Mesenchymal stem cell (in vitro differentiated cells and primary cell): ENCODE results near the gene CGREF1.

Experiments
- DNase-seq: peaks from one replicate; pipeline ENCODE4 v3.0.0-alpha.2; 2013
- H2AFZ ChIP-seq: one replicate; pipeline ENCODE4 v1.6.1; 2013; ENCODE audit warnings: low read depth, mild to moderate bottlenecking, control low read depth, inconsistent platforms, low read length, moderate library complexity
- H2AK5ac ChIP-seq: 2 replicates; pipeline ENCODE4 v1.6.1; 2013; ENCODE audit warnings: low read length, moderate library complexity, mild to moderate bottlenecking, inconsistent platforms; ENCODE audit not compliant: severe bottlenecking
- H2BK120ac ChIP-seq: one replicate; pipeline ENCODE4 v1.6.1; 2013; ENCODE audit warnings: low read depth, mild to moderate bottlenecking, inconsistent platforms, low read length, moderate library complexity
- H2BK12ac ChIP-seq, 2 experiments: one replicate each; pipeline ENCODE4 v1.6.1; 2013; ENCODE audit warnings: inconsistent platforms in 2 of 2, low read length in 2 of 2, mild to moderate bottlenecking in 2 of 2, moderate library complexity in 2 of 2, control low read depth in 1 of 2
- H2BK15ac ChIP-seq: one replicate; pipeline ENCODE4 v1.6.1; 2013; ENCODE audit warnings: mild to moderate bottlenecking, low read depth, inconsistent platforms; ENCODE audit not compliant: poor library complexity, severe bottlenecking
- H2BK5ac ChIP-seq: 2 replicates; pipeline ENCODE4 v1.6.1; 2013; ENCODE audit warnings: low read depth, mild to moderate bottlenecking, low read length, control low read depth, inconsistent platforms; ENCODE audit not compliant: poor library complexity, severe bottlenecking
- H3K14ac ChIP-seq, 2 experiments: one replicate each; pipeline ENCODE4 v1.6.1; 2013; ENCODE audit warnings: inconsistent platforms in 2 of 2, low read length in 2 of 2, control low read depth in 1 of 2, mild to moderate bottlenecking in 1 of 2, moderate library complexity in 1 of 2
- H3K18ac ChIP-seq, 2 experiments: one replicate each; pipeline ENCODE4 v1.6.1; 2013; ENCODE audit warnings: inconsistent platforms in 2 of 2, low read length in 2 of 2, control low read depth in 1 of 2, low read depth in 1 of 2, mild to moderate bottlenecking in 1 of 2
- H3K23ac ChIP-seq, 2 experiments: one replicate each; pipeline ENCODE4 v1.6.1; 2013; ENCODE audit warnings: inconsistent platforms in 2 of 2, low read length in 2 of 2, mild to moderate bottlenecking in 2 of 2, moderate library complexity in 2 of 2, control low read depth in 1 of 2
- H3K27ac ChIP-seq: 2 replicates; pipeline ENCODE4 v1.5.1; 2013; ENCODE audit warnings: mild to moderate bottlenecking, moderate library complexity, low read length, control low read depth, inconsistent platforms; ENCODE audit not compliant: poor library complexity, severe bottlenecking
- H3K27me3 ChIP-seq, 2 experiments: 2 replicates each; pipeline versions ENCODE4 v1.6.1 to v1.7.0; 2013; ENCODE audit warnings: low read length in 2 of 2, mild to moderate bottlenecking in 2 of 2, moderate library complexity in 2 of 2, control low read depth in 1 of 2, inconsistent platforms in 1 of 2; ENCODE audit not compliant: control insufficient read depth in 1 of 2, insufficient read depth in 1 of 2
- H3K36me3 ChIP-seq, 2 experiments: 2 replicates each; pipeline versions ENCODE4 v1.6.1 to v1.7.0; 2013; ENCODE audit warnings: low read length in 2 of 2, control low read depth in 1 of 2, inconsistent platforms in 1 of 2, low read depth in 1 of 2, mild to moderate bottlenecking in 1 of 2; ENCODE audit not compliant: insufficient read depth in 2 of 2, control insufficient read depth in 1 of 2
- H3K4ac ChIP-seq, 2 experiments: one replicate each; pipeline ENCODE4 v1.6.1; 2013; ENCODE audit warnings: inconsistent platforms in 2 of 2, low read length in 2 of 2, mild to moderate bottlenecking in 2 of 2, moderate library complexity in 2 of 2, control low read depth in 1 of 2, low read depth in 1 of 2
- H3K4me1 ChIP-seq: 2 replicates; pipeline ENCODE4 v1.6.1; 2013; ENCODE audit warnings: low read depth, low read length, control low read depth; ENCODE audit not compliant: control insufficient read depth, insufficient read depth
- H3K4me2 ChIP-seq: 2 replicates; pipeline ENCODE4 v1.6.1; 2013; ENCODE audit warnings: low read length, mild to moderate bottlenecking, inconsistent platforms; ENCODE audit not compliant: poor library complexity, severe bottlenecking
- H3K4me3 ChIP-seq, 2 experiments: 2 replicates each; pipeline versions ENCODE4 v1.5.1 to v1.7.0; 2013; ENCODE audit warnings: low read length in 2 of 2, mild to moderate bottlenecking in 2 of 2, control low read depth in 1 of 2, low read depth in 1 of 2; ENCODE audit not compliant: insufficient read depth in 1 of 2
- H3K79me1 ChIP-seq: replicated peaks from 2 replicates; pipeline ENCODE4 v1.6.1; 2013; ENCODE audit warnings: mild to moderate bottlenecking, control low read depth, low read length, inconsistent platforms; ENCODE audit not compliant: poor library complexity, severe bottlenecking
- H3K9ac ChIP-seq: 2 replicates; pipeline ENCODE4 v1.7.0; 2013; ENCODE audit warnings: mild to moderate bottlenecking, low read length, moderate library complexity
- H3K9me3 ChIP-seq: 2 replicates; pipeline ENCODE4 v1.7.0; 2013; ENCODE audit warnings: mild to moderate bottlenecking, low read length; ENCODE audit not compliant: control insufficient read depth
- H4K8ac ChIP-seq: one replicate; pipeline ENCODE4 v1.6.1; 2013; ENCODE audit warnings: inconsistent platforms, mild to moderate bottlenecking, low read length, moderate library complexity
- H4K91ac ChIP-seq: one replicate; pipeline ENCODE4 v1.6.1; 2013; ENCODE audit warnings: mild to moderate bottlenecking, low read length, inconsistent platforms
- WGBS: methylation state at CpG from one replicate; pipeline ENCODE4 v1.1.7; 2013; ENCODE audit warnings: mixed read lengths; 5-methylcytosine and 5-hydroxymethylcytosine counted together

CGREF1 gene

DNA sequence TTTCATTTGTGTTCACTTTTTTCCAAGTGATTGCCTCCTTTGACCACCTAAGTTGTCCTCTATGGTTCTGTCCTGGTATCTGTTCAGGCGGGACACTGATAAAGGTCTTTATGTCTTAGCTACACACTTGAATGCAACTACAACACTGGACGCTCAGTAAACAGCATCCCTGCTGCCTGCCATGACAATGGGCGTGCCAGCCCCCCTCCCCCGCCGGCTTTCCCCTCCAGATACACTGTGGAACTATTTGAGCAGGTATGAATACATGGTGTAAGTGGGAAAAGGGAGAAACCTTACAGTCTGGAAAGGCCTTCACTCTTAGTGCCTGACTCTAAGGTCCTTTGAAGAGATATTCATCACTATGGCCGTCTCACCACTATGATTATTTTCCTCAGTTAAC lies 61.7 kb downstream of the CGREF1 start:
- no peak overlapping the region for H2BK12ac ChIP-seq
- H3K9me3 ChIP-seq, result no peaks in the 10 kb centered on the region
- no peak overlapping the region for H3K27ac ChIP-seq
- WGBS, result 92% methylated on average over 6 of the region's 6 CpGs
- H2BK120ac ChIP-seq, result no peak overlapping the region
- H3K79me1 ChIP-seq, result peaks cover 20% of the 10 kb centered on the region
- no peak overlapping the region for H4K91ac ChIP-seq
- no peaks in the 10 kb centered on the region for H3K27me3 ChIP-seq
- no peak overlapping the region for H2AFZ ChIP-seq
- H3K4me2 ChIP-seq, result no peak overlapping the region
- H2BK5ac ChIP-seq, result no peak overlapping the region
- no peak overlapping the region for H3K4me3 ChIP-seq
- H3K4me1 ChIP-seq, result peaks cover 4% of the 10 kb centered on the region
- H2BK15ac ChIP-seq, result no peak overlapping the region
- H3K36me3 ChIP-seq, result peaks cover 48 to 71% of the 10 kb centered on the region in 2 experiments
- H4K8ac ChIP-seq, result no peak overlapping the region
- no peak overlapping the region for H3K14ac ChIP-seq
- DNase-seq, result no peak
- H3K4ac ChIP-seq, result no peak overlapping the region
- H3K9ac ChIP-seq, result no peak overlapping the region
- no peak overlapping the region for H2AK5ac ChIP-seq
- no peak overlapping the region for H3K18ac ChIP-seq
- H3K23ac ChIP-seq, result no peak overlapping the region

DNA sequence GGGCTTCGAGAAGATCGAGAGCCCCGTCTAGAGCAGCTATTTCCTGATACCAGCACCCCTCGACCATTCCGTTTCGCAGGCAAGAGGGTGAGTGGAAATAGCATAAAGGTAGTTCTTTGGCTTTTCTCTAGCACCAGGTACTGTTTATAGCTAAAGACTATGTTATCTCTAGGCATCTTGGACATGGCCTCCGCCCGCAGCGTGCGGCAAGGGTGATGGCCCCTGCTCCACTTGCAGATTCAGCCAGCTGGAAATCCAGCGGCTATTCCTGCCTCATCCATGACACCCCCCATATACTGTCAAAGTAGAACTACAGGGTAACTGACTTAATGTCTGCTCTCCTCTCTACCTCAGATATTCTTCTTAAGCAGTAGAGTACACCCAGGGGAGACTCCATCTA lies 64.2 kb downstream of the CGREF1 start:
- no peaks in the 10 kb centered on the region for H3K27me3 ChIP-seq
- no peak overlapping the region for H2BK12ac ChIP-seq
- H3K4me3 ChIP-seq, result no peak overlapping the region
- H2AK5ac ChIP-seq, result no peak overlapping the region
- H2BK120ac ChIP-seq, result no peak overlapping the region
- no peak overlapping the region for H3K4me2 ChIP-seq
- H3K36me3 ChIP-seq, result peaks cover 43 to 61% of the 10 kb centered on the region in 2 experiments
- no peak overlapping the region for H4K91ac ChIP-seq
- peaks cover 20% of the 10 kb centered on the region for H3K79me1 ChIP-seq
- H3K23ac ChIP-seq, result no peak overlapping the region
- no peak overlapping the region for H3K4ac ChIP-seq
- H2BK5ac ChIP-seq, result no peak overlapping the region
- DNase-seq, result no peak
- H2BK15ac ChIP-seq, result no peak overlapping the region
- H3K4me1 ChIP-seq, result peaks cover 6% of the 10 kb centered on the region
- H3K9ac ChIP-seq, result no peak overlapping the region
- H3K14ac ChIP-seq, result no peak overlapping the region
- H3K9me3 ChIP-seq, result no peaks in the 10 kb centered on the region
- no peak overlapping the region for H3K27ac ChIP-seq
- no peak overlapping the region for H4K8ac ChIP-seq
- no peak overlapping the region for H3K18ac ChIP-seq
- no peak overlapping the region for H2AFZ ChIP-seq
- WGBS, result 97% methylated on average over 11 of the region's 11 CpGs

DNA sequence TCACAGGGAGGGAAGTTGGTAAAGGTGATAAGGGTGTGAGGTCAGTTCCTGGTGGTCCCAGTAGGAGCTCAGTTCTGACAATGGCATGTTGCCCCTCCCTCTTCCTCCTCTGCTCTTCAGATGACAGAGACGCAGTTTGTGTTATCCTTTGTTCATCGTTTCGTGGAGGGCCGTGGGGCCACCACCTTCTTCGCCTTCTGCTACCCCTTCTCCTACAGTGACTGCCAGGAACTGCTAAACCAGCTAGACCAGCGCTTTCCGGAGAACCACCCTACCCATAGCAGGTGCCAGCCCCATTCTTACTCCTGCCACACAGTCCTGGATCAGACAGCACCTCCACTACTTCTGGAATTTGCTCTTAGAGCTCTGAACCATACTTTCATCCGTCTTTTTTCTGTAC lies 65.2 kb downstream of the CGREF1 start:
- no peak overlapping the region for H3K4me3 ChIP-seq
- H3K9ac ChIP-seq, result no peak overlapping the region
- no peak overlapping the region for H3K14ac ChIP-seq
- no peak overlapping the region for H2BK5ac ChIP-seq
- H3K18ac ChIP-seq, result no peak overlapping the region
- H2BK12ac ChIP-seq, result no peak overlapping the region
- no peak for DNase-seq
- H4K91ac ChIP-seq, result no peak overlapping the region
- H3K4me1 ChIP-seq, result peaks cover 10% of the 10 kb centered on the region
- H3K4ac ChIP-seq, result no peak overlapping the region
- no peaks in the 10 kb centered on the region for H3K9me3 ChIP-seq
- H3K27me3 ChIP-seq, result no peaks in the 10 kb centered on the region
- 86% methylated on average over 8 of the region's 8 CpGs for WGBS
- H3K36me3 ChIP-seq, result peaks cover 35 to 51% of the 10 kb centered on the region in 2 experiments
- H2AFZ ChIP-seq, result no peak overlapping the region
- no peak overlapping the region for H3K4me2 ChIP-seq
- H2BK120ac ChIP-seq, result no peak overlapping the region
- no peak overlapping the region for H3K27ac ChIP-seq
- peaks cover 21% of the 10 kb centered on the region for H3K79me1 ChIP-seq
- no peak overlapping the region for H3K23ac ChIP-seq
- no peak overlapping the region for H4K8ac ChIP-seq
- H2BK15ac ChIP-seq, result no peak overlapping the region
- H2AK5ac ChIP-seq, result no peak overlapping the region

DNA sequence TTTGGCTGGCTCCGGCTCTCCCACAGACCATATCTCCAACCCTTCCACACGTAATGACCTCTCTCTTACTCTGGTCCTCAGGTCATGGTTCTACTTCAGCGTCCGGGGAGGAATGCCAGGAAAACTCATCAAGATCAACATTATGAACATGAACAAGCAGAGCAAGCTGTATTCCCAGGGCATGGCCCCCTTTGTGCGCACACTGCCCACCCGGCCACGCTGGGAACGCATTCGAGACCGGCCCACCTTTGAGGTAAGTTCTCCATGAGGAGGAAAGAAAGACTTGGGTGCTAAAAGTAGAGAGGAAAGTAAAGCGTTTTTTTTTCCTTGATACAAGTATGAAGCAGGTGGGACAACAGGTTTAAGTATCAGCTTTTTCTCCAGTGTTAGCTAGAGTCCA lies 65.6 kb downstream of the CGREF1 start:
- H3K27ac ChIP-seq, result no peak overlapping the region
- no peak overlapping the region for H3K9ac ChIP-seq
- no peak overlapping the region for H2BK12ac ChIP-seq
- H3K4me2 ChIP-seq, result no peak overlapping the region
- no peaks in the 10 kb centered on the region for H3K27me3 ChIP-seq
- H2BK5ac ChIP-seq, result no peak overlapping the region
- H3K14ac ChIP-seq, result no peak overlapping the region
- no peak overlapping the region for H2AFZ ChIP-seq
- H2AK5ac ChIP-seq, result no peak overlapping the region
- peaks cover 33 to 47% of the 10 kb centered on the region in 2 experiments for H3K36me3 ChIP-seq
- 93% methylated on average over 11 of the region's 11 CpGs for WGBS
- H3K79me1 ChIP-seq, result peaks cover 21% of the 10 kb centered on the region
- no peak overlapping the region for H3K4ac ChIP-seq
- H3K9me3 ChIP-seq, result no peaks in the 10 kb centered on the region
- DNase-seq, result no peak
- H4K8ac ChIP-seq, result no peak overlapping the region
- no peak overlapping the region for H3K23ac ChIP-seq
- no peak overlapping the region for H2BK15ac ChIP-seq
- H3K4me1 ChIP-seq, result peaks cover 10% of the 10 kb centered on the region
- no peak overlapping the region for H2BK120ac ChIP-seq
- H3K4me3 ChIP-seq, result no peak overlapping the region
- no peak overlapping the region for H3K18ac ChIP-seq
- no peak overlapping the region for H4K91ac ChIP-seq
